Cardiac fibroblast (primary cell): ENCODE results near the gene CIROP.

Experiments
- DNase-seq, 2 donors: peaks; one replicate each; pipeline versions ENCODE4 v3.0.0 to v3.0.0-alpha.2; 2010; ENCODE audit warnings: low read depth in 2 of 2
- H3K4me3 ChIP-seq, 2 donors: replicated peaks in 1 of 2; 1 replicate in 1 of 2; 2 replicates in 1 of 2; pipeline ENCODE4 v1.5.1; 2011; ENCODE audit warnings: low read depth in 2 of 2, low read length in 2 of 2, mild to moderate bottlenecking in 2 of 2, moderate library complexity in 1 of 2
- CTCF ChIP-seq: IDR thresholded peaks from one replicate; pipeline ENCODE4 v1.5.1; 2011; ENCODE audit warnings: low read depth, mild to moderate bottlenecking, low read length, inconsistent platforms

CIROP gene

GRCh38 chr14:23101213-23101970, 3.4 kb downstream of the CIROP start:
- no peak for TF ChIP-seq CTCF
- no peak overlapping the region for H3K4me3 ChIP-seq
- no peak for DNase-seq

GRCh38 chr14:23099212-23099861, 5.5 kb downstream of the CIROP start:
- DNase-seq, result no peak
- no peak for TF ChIP-seq CTCF
- H3K4me3 ChIP-seq, result no peak overlapping the region

- TF ChIP-seq CTCF, result no peak
- H3K4me3 ChIP-seq, result no peak overlapping the region
- no peak for DNase-seq
These were observed 7.0 kb downstream of the CIROP start for GRCh38 chr14:23097786-23098185.

GRCh38 chr14:23095196-23096108, 9.3 kb downstream of the CIROP start, which contains the start of gene C14orf119:
Gene C14orf119, plus strand, starts transcription at chr14:23095505. Its CDS starts 2,154 bp downstream, at chr14:23097659.
- H3K4me3 ChIP-seq, result peak within 1 kb of the TSS; percentile 86 to 95
- DNase-seq, result peak; percentile 100
- no peak for TF ChIP-seq CTCF

GRCh38 chr14:23094666-23095195, 10.1 kb downstream of the CIROP start, which contains the start of gene ACIN1:
Gene ACIN1, minus strand, starts transcription at chr14:23095136. Its CDS starts 24 bp downstream, at chr14:23095112.
- peak; percentile 90 to 93 for DNase-seq
- no peak for TF ChIP-seq CTCF
- peak within 1 kb of the TSS; percentile 86 to 95 for H3K4me3 ChIP-seq

GRCh38 chr14:23093991-23094665, 10.7 kb downstream of the CIROP start:
- DNase-seq, result peak in 1 of 2 donors; percentile 14
- H3K4me3 ChIP-seq, result peak overlapping the region; percentile 86 to 95
- peak; percentile 28 for TF ChIP-seq CTCF
